Psoas muscle (tissue), 8 donors: ENCODE measurements around the gene LRRC8C. TPM values are rescaled to one million over a fixed set of nuclear protein-coding genes. Genes with fewer than 3 reads are reported as not detected.

ENCODE experiments used
- ATAC-seq, 4 donors: fragments of 200-7000 bp; cut with Tn5 transposase; one replicate each; pipeline ENCODE4 v1.9.1; 2020; ENCODE audit warnings: moderate library complexity in 3 of 4, mild to moderate bottlenecking in 2 of 4
- DNase-seq, 2 donors: peaks; one replicate each; pipeline ENCODE4 v3.0.0-alpha.2; 2020
- H3K27ac ChIP-seq: fragments of 200-600 bp; one replicate; pipeline ENCODE4 v1.8.0; 2022
- H3K27me3 ChIP-seq, 3 donors: fragments of 200-600 bp in 1 of 3; one replicate each; pipeline versions ENCODE4 v1.6.1 to v1.8.0; 2013 to 2022; ENCODE audit warnings: low read length in 2 of 3, mild to moderate bottlenecking in 2 of 3, moderate library complexity in 1 of 3; ENCODE audit not compliant: insufficient read depth in 3 of 3
- H3K36me3 ChIP-seq, 2 donors: fragments of 200-600 bp in 1 of 2; one replicate each; pipeline versions ENCODE4 v1.6.1 to v1.8.0; 2013 to 2022; ENCODE audit warnings: low read depth in 1 of 2, mild to moderate bottlenecking in 1 of 2, moderate library complexity in 1 of 2; ENCODE audit not compliant: insufficient read depth in 1 of 2
- H3K4me1 ChIP-seq: fragments of 200-600 bp; one replicate; pipeline ENCODE4 v1.8.0; 2022
- H3K4me3 ChIP-seq: fragments of 200-600 bp; one replicate; pipeline ENCODE4 v1.8.0; 2022; ENCODE audit warnings: mild to moderate bottlenecking
- H3K9me3 ChIP-seq: fragments of 200-600 bp; one replicate; pipeline ENCODE4 v1.8.0; 2022
- WGBS, 3 donors: extraction: QIAGEN DNeasy Blood & Tissue Kit; methylation state at CpG; one replicate each; pipeline versions ENCODE4 v1.1.6 to v1.1.7; 2013; 5-methylcytosine and 5-hydroxymethylcytosine counted together
- intact Hi-C, 2 donors: fragments of 100-400 bp; cut with DNase I; formaldehyde crosslinking; loops; one replicate each; pipeline versions ENCODE4 v1.11.0 to v1.14.2; 2022
- polyA plus RNA-seq, 3 donors: library from polyadenylated mRNA; stranded (reverse); fragments of 200-250 nt; gene quantifications; one replicate each; pipeline ENCODE4 v1.2.3, GENCODE V29; 2013
- total RNA-seq, 4 donors: library from RNA; stranded (reverse); fragmentation: NEBNext Ultra II Directional in 2 of 4; extraction: Animal tissue kit (Norgen Biotek cat#: 25700) in 2 of 4; gene quantifications; one replicate each; pipeline versions ENCODE4 v1.2.1 to v1.2.4, GENCODE V29; 2021 to 2023
- TF ChIP-seq, protein P1 (sequence below): fragments of 200-600 bp; IDR thresholded peaks from one replicate; pipeline ENCODE4 v1.8.0; 2022; ENCODE audit warnings: antibody characterized with exemption
- donor health status: healthy with polysubstance abuse.
- donor health status: DM: no; HTN: no; CAD: no; lungs with moderate emphysema.
- donor health status: Bipolar disorder and iron deficiency.
- donor health status: healthy.
- donor health status: DM: yes; HTN: yes; CAD: no.
- donor health status: DM: no; HTN: no; CAD: no.
- donor health status: DM: no; HTN: no; CAD: no.
- donor health status: DM: yes; HTN: yes; CAD: no.

The LRRC8C gene
- total and polyA plus RNA-seq, 7 donors = 1.4 to 4.1 (median 2.8) TPM

DNA sequence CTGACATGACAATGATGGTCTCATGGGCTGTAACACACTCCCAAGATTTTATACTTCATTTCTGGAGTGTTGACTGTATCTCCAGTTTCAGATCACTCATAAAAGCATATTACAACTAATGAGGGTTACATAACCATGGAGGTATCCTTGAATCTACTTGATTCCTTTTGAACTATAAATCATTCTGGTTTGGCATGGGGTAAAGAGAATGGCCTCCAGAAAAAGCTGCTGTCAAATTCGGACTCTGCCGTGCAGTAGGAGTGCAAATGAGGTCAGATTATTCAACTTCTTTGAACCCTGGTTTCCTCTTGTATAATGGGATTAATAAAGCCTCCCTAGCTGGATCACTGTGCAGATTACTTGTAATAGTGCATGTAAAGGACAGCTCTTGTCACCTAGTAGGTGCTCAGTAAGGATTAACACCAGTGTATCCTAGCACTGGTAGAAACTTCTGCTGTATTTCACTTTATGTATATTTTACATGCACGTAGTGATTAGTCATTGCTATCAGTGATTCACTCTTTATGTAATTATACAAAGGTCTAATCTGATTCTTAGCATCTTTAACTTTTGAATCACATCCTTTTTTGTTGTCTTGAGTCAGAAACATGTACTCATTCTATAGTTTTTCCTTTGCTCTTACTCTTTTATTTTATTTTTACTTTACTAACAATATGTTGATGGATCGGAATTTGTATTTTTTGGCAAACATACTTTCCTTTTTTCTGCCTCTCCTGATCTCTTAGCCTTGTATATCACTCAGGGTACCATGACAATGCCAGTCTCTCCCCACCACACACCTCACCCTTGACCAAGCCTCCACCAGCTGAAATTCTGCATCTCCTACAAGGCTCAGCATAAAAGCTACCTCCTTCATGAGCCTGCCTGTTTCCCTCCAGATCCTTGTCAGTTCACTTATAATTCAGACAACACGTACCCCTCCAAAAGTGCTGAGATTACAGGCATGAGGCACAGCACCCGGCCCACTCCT is 3.2 kb downstream of the LRRC8C start:
- H3K4me3 ChIP-seq = no peak overlapping the region
- intact Hi-C loops = no loop called here
- no peaks in the 10 kb centered on the region for H3K4me1 ChIP-seq
- H3K27me3 ChIP-seq = peaks cover 0 to 7% (median 0%) of the 10 kb centered on the region in 3 donors
- no peaks in the 10 kb centered on the region for H3K36me3 ChIP-seq
- WGBS, 3 donors = 54 to 60% (median 58%) methylated on average over 6 of the region's 6 CpGs
- DNase-seq (no peak), ATAC-seq (no peak)
- TF ChIP-seq, protein P1, sequence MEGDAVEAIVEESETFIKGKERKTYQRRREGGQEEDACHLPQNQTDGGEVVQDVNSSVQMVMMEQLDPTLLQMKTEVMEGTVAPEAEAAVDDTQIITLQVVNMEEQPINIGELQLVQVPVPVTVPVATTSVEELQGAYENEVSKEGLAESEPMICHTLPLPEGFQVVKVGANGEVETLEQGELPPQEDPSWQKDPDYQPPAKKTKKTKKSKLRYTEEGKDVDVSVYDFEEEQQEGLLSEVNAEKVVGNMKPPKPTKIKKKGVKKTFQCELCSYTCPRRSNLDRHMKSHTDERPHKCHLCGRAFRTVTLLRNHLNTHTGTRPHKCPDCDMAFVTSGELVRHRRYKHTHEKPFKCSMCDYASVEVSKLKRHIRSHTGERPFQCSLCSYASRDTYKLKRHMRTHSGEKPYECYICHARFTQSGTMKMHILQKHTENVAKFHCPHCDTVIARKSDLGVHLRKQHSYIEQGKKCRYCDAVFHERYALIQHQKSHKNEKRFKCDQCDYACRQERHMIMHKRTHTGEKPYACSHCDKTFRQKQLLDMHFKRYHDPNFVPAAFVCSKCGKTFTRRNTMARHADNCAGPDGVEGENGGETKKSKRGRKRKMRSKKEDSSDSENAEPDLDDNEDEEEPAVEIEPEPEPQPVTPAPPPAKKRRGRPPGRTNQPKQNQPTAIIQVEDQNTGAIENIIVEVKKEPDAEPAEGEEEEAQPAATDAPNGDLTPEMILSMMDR = no peak
- H3K9me3 ChIP-seq = no peaks in the 10 kb centered on the region
- H3K27ac ChIP-seq = no peak overlapping the region

DNA sequence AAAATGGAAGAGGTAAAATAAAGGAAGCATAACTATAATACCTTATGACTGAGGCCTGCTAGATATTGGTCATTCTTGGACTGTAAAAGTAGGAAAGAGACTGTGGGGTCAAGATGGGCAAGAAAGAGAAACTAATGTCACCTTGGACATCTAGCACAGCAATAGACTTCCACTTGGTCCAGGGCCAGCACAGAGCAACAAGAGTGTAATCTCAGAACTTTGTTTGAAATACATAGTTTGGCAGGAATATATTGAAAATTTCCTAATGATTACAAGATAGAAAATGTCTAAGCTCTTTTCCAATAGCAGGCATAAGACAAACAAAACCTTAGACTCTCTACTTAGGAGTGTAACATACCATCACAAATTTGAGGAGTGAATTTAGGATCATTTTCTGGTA is 4.6 kb downstream of the LRRC8C start:
- no peak for ATAC-seq
- TF ChIP-seq, protein P1 = no peak
- no peak overlapping the region for H3K27ac ChIP-seq

DNA sequence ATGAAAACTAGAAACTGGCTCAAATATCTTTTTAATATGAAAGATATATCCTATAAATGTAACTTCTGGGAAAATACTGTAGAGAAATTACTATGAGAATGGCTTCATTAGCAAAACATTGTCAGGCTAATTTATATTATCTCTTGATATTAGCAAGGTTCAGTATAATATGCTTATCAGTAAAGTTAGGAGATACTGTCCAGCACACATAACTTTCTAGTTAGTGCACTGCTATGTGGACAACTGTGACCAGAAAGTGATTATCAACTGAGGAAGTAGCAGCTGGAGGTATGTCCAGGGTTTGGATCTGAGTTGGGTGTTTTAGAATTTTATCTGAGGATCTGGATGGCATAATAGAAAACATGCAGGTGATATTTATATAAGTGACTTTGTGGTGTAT is 7.5 kb downstream of the LRRC8C start:
- Histone ChIP-seq H3K9me3 (no peaks in the 10 kb centered on the region), H3K27me3 (no peaks in the 10 kb centered on the region), H3K4me1 (no peaks in the 10 kb centered on the region), H3K4me3 (no peak overlapping the region), H3K27ac (no peak overlapping the region), H3K36me3 (no peaks in the 10 kb centered on the region)
- intact Hi-C loops = no loop called here
- no peak for ATAC-seq
- DNase-seq = no peak
- TF ChIP-seq, protein P1 = no peak

More for the DNA sequence above, 4.6 kb downstream of the LRRC8C start:
- no peaks in the 10 kb centered on the region for H3K9me3 ChIP-seq
- H3K36me3 ChIP-seq = no peaks in the 10 kb centered on the region
- intact Hi-C loops = no loop called here
- H3K27me3 ChIP-seq = peaks cover 0 to 7% (median 0%) of the 10 kb centered on the region in 3 donors
- no peaks in the 10 kb centered on the region for H3K4me1 ChIP-seq
- no peak for DNase-seq
- H3K4me3 ChIP-seq = no peak overlapping the region

DNA sequence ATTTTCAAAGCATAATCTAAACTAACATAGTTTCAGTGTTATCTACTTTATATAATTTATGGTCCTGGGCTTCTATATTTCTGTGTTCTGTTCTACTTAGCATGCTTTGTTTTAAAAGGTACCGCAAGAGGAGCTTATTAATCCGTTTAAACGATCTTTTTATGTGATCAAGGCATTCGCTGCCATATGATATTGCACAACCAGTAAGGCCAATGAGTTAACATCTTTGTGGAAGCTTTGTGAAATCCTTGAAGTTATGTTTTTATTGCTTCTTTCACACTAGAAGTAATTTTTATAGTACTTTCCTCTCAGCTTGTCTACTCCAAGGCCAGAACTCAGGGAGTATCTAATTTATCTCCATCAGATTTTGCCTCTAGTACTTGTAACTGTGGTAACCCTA is 8.9 kb downstream of the LRRC8C start:
- Histone ChIP-seq H3K4me1 (no peaks in the 10 kb centered on the region), H3K27ac (no peak overlapping the region), H3K9me3 (peaks cover 3% of the 10 kb centered on the region), H3K36me3 (no peaks in the 10 kb centered on the region), H3K27me3 (no peaks in the 10 kb centered on the region), H3K4me3 (no peak overlapping the region)
- DNase-seq (no peak), ATAC-seq (no peak)
- intact Hi-C loops = no loop called here
- TF ChIP-seq, protein P1 = no peak
- WGBS, 3 donors = 79 to 83% (median 80%) methylated on average over 4 of the region's 4 CpGs
